ENCODE data around the gene BACH2.

DNA sequence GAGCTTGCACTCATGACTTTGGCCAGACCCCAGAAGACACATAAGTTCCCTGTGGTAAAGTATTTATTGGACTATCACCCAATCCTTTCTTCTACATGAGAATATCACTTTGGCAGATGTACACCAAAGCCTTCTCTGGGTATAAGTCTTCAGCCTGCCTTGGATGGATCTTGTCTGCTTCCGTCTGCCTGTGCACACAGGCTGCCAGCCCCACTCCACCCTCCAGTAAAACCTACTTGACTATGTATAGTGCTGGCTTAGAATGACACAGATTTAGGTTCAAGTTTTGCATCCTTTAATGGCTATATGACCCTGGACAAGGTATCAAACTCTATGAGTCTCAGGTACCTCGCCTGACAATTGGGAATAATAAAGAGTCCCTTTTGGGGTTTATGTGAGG lies 63.4 kb downstream of the BACH2 start:
- TF ChIP-seq POLR2A (IDR thresholded peaks at IDR 0.05), result no peak
- TF ChIP-seq, protein P1, sequence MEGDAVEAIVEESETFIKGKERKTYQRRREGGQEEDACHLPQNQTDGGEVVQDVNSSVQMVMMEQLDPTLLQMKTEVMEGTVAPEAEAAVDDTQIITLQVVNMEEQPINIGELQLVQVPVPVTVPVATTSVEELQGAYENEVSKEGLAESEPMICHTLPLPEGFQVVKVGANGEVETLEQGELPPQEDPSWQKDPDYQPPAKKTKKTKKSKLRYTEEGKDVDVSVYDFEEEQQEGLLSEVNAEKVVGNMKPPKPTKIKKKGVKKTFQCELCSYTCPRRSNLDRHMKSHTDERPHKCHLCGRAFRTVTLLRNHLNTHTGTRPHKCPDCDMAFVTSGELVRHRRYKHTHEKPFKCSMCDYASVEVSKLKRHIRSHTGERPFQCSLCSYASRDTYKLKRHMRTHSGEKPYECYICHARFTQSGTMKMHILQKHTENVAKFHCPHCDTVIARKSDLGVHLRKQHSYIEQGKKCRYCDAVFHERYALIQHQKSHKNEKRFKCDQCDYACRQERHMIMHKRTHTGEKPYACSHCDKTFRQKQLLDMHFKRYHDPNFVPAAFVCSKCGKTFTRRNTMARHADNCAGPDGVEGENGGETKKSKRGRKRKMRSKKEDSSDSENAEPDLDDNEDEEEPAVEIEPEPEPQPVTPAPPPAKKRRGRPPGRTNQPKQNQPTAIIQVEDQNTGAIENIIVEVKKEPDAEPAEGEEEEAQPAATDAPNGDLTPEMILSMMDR (IDR thresholded peaks at IDR 0.05 in 4 of 5, conservative IDR thresholded peaks at IDR 0.05 in 1 of 5), result no peak
